GM19025 (cell line): ENCODE results near the gene COL6A2.

Experiments
- ATAC-seq: cut with Tn5 transposase; IDR thresholded peaks from one replicate; pipeline ENCODE4 v1.9.1; 2021; ENCODE audit warnings: mild to moderate bottlenecking, low read depth, moderate library complexity; ENCODE audit not compliant: unreplicated experiment

COL6A2 gene

DNA sequence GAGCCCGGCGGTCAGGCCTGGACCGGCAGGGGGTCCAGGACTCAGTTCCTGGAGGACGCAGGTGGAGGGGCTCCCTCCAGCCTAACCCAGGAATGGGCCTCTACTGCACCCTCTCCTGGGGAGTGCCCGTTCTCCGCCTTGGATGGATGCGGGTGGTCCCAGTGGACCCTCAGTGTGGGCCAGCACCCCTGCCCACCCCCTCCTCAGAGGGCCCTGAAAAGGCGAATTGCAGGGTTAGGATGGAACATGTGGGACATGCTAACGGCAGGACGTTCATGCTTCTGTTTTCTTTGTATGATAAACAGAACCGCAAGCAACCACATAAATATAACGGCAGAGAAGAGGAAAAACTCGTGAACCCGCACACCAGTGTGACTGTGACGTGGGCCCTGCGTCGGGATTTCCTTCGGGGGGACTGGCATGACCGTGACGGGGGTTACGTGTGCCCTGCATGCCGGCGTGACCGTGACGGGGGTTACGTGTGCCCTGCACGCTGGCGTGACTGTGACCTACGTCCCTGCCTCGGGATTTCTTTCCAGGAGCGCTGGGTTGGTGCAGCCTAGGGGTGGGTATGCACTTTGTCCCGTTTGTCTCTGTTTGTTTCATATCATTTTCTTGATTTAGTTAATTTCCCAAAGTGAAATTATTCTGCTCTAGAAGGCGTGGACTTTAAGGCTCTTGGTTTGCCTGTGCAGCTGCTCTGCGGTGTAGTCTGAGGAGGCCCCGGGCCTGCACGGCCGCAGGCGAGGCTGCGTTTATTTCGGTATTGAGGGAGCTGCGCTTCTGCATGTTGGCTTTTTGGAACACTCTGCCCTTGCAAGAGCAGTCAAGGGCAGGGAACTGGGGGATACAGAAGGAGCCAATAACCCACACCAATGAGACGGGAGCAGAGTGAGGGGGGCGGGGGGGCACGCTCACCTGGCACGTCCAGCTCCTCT is 54.3 kb downstream of the COL6A2 start:
- no peak for ATAC-seq

DNA sequence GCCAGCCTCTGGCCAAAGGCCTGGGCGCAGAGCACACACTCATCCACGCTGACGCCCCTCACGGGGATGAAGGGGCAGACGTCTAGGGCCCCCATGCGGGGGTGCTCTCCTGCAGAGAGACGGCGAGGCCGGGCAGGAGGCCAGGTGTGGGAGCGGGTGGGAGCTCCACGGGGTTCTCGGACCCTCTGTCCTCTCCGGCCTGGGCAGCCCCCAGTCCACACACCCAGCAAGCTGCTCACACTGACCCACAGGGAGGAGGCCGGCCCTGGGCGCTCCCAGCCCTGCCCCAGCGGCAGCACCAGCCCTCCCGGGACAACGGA is 55.0 kb downstream of the COL6A2 start:
- no peak for ATAC-seq

- no peak for ATAC-seq
Observed at GRCh38 chr21:46153247-46154154, 55.6 kb downstream of the COL6A2 start.

GRCh38 chr21:46154155-46154954 is 56.4 kb downstream of the COL6A2 start:
- ATAC-seq: no peak

DNA sequence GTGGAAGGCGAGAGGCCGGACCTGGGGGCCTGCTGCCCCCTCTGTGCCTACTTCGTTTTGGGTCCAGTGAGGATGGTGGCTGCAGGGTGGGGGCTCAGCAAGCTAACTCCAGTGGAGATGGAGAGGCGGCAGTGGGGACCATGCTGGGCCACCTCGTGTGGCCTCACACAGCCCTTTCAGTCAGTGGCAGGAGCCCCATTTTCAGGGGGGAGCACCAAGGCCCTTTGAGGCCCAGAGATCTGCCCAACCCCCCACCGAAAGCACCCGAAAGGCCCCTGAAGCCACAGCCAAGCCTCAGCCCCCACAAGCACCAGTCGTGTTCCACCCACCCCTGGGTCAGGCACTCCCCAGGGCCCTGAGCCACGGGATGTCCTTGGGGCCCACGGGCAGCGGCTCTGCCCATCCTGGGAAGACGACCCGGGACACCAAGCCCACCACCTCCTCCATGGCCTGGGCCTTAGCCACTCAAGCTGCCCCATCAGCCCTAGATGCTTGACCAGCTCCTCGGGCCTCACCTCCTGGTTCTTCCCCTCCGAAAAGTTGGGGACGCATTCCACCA is 57.1 kb downstream of the COL6A2 start:
- ATAC-seq: no peak

DNA sequence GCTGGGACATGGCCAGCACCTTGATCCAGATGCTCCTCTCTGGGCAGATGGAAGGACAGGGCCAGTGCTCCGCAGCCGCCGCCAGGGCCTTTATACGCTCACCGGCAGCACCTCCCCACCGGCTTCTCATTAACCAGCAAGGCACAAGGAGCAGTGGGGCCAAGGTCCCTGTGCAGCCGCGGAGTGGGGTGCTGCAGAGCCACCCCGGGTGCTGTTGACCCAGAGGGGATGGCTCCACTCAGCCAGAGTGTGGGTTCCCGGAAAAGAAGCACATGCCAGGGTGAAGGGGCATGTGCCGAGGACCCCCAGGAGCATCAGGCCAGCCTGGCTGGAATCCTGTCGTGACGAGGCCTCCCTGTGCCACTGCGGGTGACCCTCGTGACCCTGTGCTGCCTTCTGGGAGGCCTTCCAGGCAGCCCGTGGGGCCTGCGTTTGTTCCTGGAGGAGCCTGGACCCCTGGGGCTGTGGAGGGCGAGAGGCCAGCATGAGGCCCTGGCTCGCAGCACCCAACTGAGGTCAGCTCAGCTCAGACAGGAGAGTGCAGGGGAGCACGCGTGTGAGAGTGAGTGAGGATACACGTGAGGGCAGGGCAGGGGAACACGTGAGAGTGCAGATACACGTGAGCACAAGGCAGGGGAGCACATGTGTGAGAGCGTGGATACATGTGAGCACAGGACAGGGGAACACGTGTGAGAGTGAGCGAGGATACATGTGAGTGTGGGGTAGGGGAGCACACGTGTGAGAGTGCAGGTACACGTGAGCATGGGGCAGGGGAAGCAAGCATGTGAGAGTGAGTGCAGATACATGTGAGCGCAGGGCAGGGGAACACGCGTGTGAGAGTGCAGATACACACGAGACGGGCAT is 57.8 kb downstream of the COL6A2 start, which contains the start of gene FTCD:
TSS of gene FTCD (minus strand) at position 66 of the 864 bp plus-strand sequence. CDS start at position 10, 56 bp downstream.
- no peak for ATAC-seq

DNA sequence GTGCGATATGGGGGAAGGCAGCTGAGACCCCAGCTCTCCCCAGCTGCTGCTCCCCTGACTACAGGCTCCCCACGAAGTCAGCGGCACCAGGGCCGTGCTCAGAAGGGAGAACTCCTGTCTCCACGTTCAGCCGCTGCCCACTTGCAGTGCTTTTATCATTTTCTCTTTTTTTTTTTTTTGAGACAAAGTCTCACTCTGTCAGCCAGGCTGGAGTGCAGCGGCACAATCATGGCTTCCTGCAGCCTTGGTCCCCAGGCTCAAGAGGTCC is 58.4 kb downstream of the COL6A2 start:
- no peak for ATAC-seq

DNA sequence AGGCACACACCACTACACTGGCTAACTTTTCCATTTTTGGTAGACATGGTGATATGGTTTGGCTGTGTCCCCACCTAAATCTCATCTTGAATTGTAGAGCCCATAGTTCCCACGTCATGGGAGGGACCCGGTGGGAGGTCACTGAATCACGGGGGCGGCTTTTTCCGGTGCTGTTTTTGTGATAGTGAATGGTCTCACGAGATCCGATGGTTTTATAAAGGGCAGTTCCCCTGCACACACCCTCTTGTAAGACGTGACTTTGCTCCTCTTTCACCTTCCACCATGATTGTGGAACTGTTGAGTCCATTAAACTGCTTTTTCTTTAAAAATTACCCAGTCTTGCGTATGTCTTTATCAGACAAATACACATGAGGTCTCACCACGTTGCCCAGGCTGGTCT is 58.8 kb downstream of the COL6A2 start:
- no peak for ATAC-seq

DNA sequence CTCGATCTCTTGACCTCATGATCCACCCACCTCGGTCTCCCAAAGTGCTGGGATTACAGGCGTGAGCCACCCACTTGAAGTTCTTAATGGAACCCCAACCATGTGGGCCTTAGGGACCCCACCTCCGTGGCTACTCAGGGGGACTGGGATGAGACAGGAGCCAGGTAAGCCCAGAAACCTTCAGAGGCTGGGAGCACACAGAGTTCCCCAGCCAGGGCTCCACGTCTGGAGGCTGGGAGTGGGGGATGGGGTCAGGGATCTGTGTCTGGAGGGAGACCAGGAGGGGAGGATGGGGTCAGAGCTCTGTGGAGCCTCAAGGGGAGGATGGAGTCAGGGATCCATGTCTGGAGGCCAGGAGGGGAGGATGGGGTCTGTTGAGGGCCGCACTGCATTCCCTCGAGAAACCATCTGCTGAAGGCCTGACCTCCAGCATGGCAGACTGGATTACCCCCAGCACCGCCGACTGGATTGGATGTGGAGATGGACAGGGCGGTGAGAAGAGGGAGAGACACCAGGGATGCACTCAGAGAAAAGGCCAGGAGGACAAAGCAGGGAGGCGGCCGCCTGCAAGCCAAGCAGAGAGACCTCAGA is 59.6 kb downstream of the COL6A2 start:
- no peak for ATAC-seq

DNA sequence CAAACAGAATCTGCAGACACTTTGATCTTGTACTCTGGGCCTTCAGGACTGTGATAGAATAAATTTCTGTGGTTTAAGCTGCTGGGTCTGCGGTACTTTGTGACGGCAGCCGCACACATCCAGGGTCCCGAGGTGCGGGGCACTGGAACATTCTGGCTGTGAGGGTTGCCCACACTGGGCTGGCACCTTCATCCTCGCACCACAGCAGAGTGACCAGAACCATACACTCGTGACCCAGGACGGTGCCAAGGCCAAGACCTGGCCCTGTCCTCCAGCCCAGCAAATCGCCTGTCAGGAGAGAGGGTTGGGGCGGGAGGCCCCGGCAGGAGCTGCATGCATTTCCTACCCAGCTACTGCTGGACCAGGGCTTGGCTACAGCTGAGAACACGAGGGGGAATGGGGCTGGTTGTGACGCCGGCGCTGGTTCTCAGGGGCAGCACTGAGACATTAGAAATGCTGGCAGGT is 60.1 kb downstream of the COL6A2 start:
- no peak for ATAC-seq

- ATAC-seq: no peak
Observed at GRCh38 chr21:46158666-46159300, 60.9 kb downstream of the COL6A2 start.

DNA sequence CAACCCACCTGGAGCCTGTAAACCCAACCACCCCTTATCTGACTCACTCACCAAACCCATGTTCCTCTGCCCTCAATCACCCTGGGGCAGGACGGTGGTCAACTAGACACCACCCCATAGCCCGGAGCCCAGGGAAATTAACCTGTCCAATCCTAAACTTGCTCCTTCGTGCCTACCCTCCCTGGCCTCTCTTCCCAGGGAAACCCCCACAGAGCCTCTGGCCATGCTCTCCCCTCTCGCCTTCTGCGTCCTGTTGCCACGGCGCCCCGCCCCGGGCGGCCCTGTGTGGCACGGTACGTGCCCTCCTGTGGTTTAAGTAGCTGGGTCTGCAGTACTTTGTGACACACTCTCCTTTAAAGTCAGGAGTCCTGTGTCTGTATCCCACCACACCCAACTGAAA is 61.5 kb downstream of the COL6A2 start:
- no peak for ATAC-seq

DNA sequence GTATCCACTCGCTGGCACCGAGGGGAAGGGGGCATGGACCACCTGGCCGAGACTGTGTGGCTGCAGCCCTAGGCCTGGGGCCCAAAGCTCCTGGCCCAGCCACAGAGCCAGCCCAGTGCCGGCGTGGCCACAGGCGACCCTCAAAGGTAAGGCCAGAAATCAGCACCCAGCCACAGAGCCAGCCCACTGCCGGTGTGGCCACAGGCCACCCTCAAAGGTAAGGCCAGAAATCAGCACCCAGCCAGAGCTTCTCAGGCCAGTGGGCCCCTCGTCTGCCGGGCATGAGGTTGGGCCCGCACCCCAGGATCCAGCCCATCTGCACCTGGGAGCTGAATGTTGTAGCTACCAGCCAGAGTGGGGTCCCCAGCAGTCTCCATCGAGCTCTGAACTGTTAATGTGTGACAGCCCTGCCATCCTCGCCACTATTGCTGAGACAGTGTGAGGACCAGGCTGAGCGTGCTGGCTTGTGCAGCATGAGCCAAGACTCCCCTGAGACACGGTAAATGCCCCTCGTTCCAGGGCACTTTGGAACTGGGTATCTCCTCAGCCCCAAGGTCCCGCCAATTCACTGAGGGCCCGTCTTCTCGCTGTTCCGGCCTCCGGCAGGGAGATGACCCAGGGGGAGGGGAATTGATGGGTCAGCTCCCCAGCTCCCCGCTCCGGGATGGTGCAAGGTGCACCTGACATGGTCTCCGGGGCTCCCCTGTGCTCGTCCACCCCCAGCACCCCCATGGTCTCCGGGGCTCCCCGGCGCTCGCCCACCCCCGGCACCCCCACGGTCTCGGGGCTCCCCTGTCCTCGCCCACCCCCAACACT is 62.1 kb downstream of the COL6A2 start:
- ATAC-seq: no peak

GRCh38 chr21:46160657-46160906 is 62.7 kb downstream of the COL6A2 start:
- ATAC-seq: no peak

- no peak for ATAC-seq
Observed at GRCh38 chr21:46160907-46161632, 63.2 kb downstream of the COL6A2 start.

- no peak for ATAC-seq
Observed at GRCh38 chr21:46161633-46162592, 64.0 kb downstream of the COL6A2 start.
